Ovary (tissue), 3 donors: ENCODE measurements around the gene ARHGAP44.

Source experiments
- POLR2A ChIP-seq: fragments of 450-650 bp; IDR thresholded peaks from one replicate; pipeline ENCODE4 v1.6.1; 2017; ENCODE audit warnings: antibody characterized with exemption, mild to moderate bottlenecking, moderate library complexity
- TF ChIP-seq, protein P1 (sequence below), 3 donors: fragments of 450-650 bp in 2 of 3; fragments of 200-600 bp in 1 of 3; IDR thresholded peaks; one replicate each; pipeline versions ENCODE4 v1.5.1 to v1.8.0; 2016 to 2022; ENCODE audit warnings: antibody characterized with exemption in 3 of 3, mild to moderate bottlenecking in 1 of 3
- donor health status: DM: no; HTN: no; CAD: no.

DNA sequence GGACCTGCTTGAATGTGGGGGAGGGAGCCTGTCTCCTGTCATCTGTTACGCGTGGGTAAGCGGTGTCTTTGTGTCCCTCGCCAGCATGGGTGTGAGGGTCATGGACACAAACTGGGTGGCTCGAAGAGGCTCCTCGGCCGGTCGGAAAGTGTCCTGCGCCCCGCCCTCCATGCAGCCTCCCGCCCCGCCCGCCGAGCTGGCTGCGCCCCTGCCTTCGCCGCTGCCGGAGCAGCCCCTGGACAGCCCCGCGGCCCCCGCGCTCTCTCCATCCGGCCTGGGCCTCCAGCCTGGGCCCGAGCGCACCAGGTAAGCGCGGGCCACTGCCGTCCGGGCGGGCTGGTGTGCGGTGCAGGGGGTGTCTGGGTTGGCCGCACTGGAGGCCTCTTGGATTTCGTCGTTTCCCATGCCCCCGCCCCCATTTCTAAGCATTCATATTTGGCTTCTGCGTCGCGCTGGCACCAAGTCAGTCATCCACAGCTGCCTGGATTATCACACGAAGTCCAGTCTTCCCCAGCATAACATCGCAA lies 184.8 kb downstream of the ARHGAP44 start:
- no peak for TF ChIP-seq POLR2A
- TF ChIP-seq, protein P1, sequence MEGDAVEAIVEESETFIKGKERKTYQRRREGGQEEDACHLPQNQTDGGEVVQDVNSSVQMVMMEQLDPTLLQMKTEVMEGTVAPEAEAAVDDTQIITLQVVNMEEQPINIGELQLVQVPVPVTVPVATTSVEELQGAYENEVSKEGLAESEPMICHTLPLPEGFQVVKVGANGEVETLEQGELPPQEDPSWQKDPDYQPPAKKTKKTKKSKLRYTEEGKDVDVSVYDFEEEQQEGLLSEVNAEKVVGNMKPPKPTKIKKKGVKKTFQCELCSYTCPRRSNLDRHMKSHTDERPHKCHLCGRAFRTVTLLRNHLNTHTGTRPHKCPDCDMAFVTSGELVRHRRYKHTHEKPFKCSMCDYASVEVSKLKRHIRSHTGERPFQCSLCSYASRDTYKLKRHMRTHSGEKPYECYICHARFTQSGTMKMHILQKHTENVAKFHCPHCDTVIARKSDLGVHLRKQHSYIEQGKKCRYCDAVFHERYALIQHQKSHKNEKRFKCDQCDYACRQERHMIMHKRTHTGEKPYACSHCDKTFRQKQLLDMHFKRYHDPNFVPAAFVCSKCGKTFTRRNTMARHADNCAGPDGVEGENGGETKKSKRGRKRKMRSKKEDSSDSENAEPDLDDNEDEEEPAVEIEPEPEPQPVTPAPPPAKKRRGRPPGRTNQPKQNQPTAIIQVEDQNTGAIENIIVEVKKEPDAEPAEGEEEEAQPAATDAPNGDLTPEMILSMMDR (IDR thresholded peaks at IDR 0.05) = no peak
